HepG2 (cell line): ENCODE measurements around the gene DDC. TPM values are rescaled to one million over a fixed set of nuclear protein-coding genes. Genes with fewer than 3 reads are reported as not detected.

Experiments
- ARHGAP35 ChIP-seq: sonication (generic); formaldehyde crosslinking; IDR thresholded peaks from 2 replicates; pipeline ENCODE4 v1.9.0; 2022; ENCODE audit warnings: mild to moderate bottlenecking, inconsistent platforms, moderate library complexity, missing genetic modification reagents, borderline replicate concordance
- ATF3 ChIP-seq: sonication (generic); formaldehyde crosslinking; IDR thresholded peaks from 2 replicates; pipeline ENCODE4 v1.4.0; 2020; ENCODE audit warnings: missing genetic modification reagents
- BORCS8-MEF2B ChIP-seq: sonication (generic); formaldehyde crosslinking; IDR thresholded peaks from 2 replicates; pipeline ENCODE4 v1.8.0; 2022; ENCODE audit warnings: mild to moderate bottlenecking, missing genetic modification reagents
- ETS1 ChIP-seq: sonication (generic); formaldehyde crosslinking; IDR thresholded peaks from 2 replicates; pipeline ENCODE4 v1.4.0; 2020; ENCODE audit warnings: missing genetic modification reagents
- HCFC1 ChIP-seq: fragments of 150-350 bp; IDR thresholded peaks from 2 replicates; pipeline ENCODE4 v1.6.1; 2014; ENCODE audit warnings: low read depth, low read length
- HMG20A ChIP-seq: IDR thresholded peaks from 2 replicates; pipeline ENCODE4 v1.6.1; 2016; ENCODE audit warnings: borderline replicate concordance
- HMGXB4 ChIP-seq, 2 experiments: sonication (generic) in 1 of 2; formaldehyde crosslinking in 1 of 2; IDR thresholded peaks; 2 replicates each; pipeline versions ENCODE4 v1.4.0 to v1.6.1; 2018 to 2020; ENCODE audit warnings: missing genetic modification reagents in 2 of 2, borderline replicate concordance in 1 of 2, low read depth in 1 of 2, mild to moderate bottlenecking in 1 of 2, missing biosample characterization in 1 of 2
- IRX3 ChIP-seq: sonication (generic); formaldehyde crosslinking; IDR thresholded peaks from 2 replicates; pipeline ENCODE4 v1.8.1; 2023; ENCODE audit warnings: mild to moderate bottlenecking, low read depth, missing genetic modification reagents, borderline replicate concordance
- KMT2A ChIP-seq: sonication (generic); formaldehyde crosslinking; IDR thresholded peaks from 2 replicates; pipeline ENCODE4 v1.4.0; 2020; ENCODE audit warnings: missing genetic modification reagents
- NRL ChIP-seq: sonication (generic); formaldehyde crosslinking; IDR thresholded peaks from 2 replicates; pipeline ENCODE4 v1.5.0; 2020; ENCODE audit warnings: missing genetic modification reagents, mild to moderate bottlenecking, moderate library complexity, borderline replicate concordance
- RARA ChIP-seq: IDR thresholded peaks from 2 replicates; pipeline ENCODE4 v1.6.1; 2016; ENCODE audit warnings: missing genetic modification reagents, missing compliant biosample characterization
- SKI ChIP-seq: fragments of 450-650 bp; IDR thresholded peaks from one replicate; pipeline ENCODE4 v1.6.1; 2018; ENCODE audit warnings: mild to moderate bottlenecking; ENCODE audit not compliant: partially characterized antibody
- SOX5 ChIP-seq: IDR thresholded peaks from 2 replicates; pipeline ENCODE4 v1.6.1; 2016; ENCODE audit warnings: borderline replicate concordance
- TAF1 ChIP-seq: sonication (generic); formaldehyde crosslinking; IDR thresholded peaks from 2 replicates; pipeline ENCODE4 v1.4.0; 2020; ENCODE audit warnings: missing genetic modification reagents
- THAP11 ChIP-seq: IDR thresholded peaks from 2 replicates; pipeline ENCODE4 v1.6.1; 2016; ENCODE audit warnings: missing biosample characterization, missing genetic modification reagents
- ZNF20 ChIP-seq: sonication (generic); formaldehyde crosslinking; IDR thresholded peaks from 2 replicates; pipeline ENCODE4 v1.4.0; 2020; ENCODE audit warnings: mild to moderate bottlenecking, moderate library complexity, missing genetic modification reagents
- ZNF256 ChIP-seq: sonication (generic); formaldehyde crosslinking; conservative IDR thresholded peaks from 2 replicates; pipeline ENCODE4 v1.4.0; 2020; ENCODE audit warnings: missing genetic modification reagents
- ZNF264 ChIP-seq: sonication (generic); formaldehyde crosslinking; IDR thresholded peaks from 2 replicates; pipeline ENCODE4 v1.4.0; 2020; ENCODE audit warnings: missing genetic modification reagents
- ZNF432 ChIP-seq: sonication (generic); formaldehyde crosslinking; IDR thresholded peaks from 2 replicates; pipeline ENCODE4 v1.5.0; 2020; ENCODE audit warnings: missing genetic modification reagents, mild to moderate bottlenecking, borderline replicate concordance
- ZNF446 ChIP-seq: sonication (generic); formaldehyde crosslinking; IDR thresholded peaks from 2 replicates; pipeline ENCODE4 v1.5.0; 2020; ENCODE audit warnings: mild to moderate bottlenecking, missing genetic modification reagents
- ZNF563 ChIP-seq: sonication (generic); formaldehyde crosslinking; IDR thresholded peaks from 2 replicates; pipeline ENCODE4 v1.8.0; 2022; ENCODE audit warnings: mild to moderate bottlenecking, moderate library complexity, missing genetic modification reagents
- ZNF616 ChIP-seq: sonication (generic); formaldehyde crosslinking; IDR thresholded peaks from 2 replicates; pipeline ENCODE4 v1.5.0; 2020; ENCODE audit warnings: low read depth, mild to moderate bottlenecking, missing genetic modification reagents
- ZSCAN25 ChIP-seq: sonication (generic); formaldehyde crosslinking; IDR thresholded peaks from 2 replicates; pipeline ENCODE4 v1.8.0; 2022; ENCODE audit warnings: mild to moderate bottlenecking, missing genetic modification reagents
- polyA plus RNA-seq, 8 experiments: library from polyadenylated mRNA; depleted of rRNA in 3 of 8; stranded (reverse) in 7 of 8; unstranded in 1 of 8; fragments of >200 nt; fragmentation: Illumina TruSeq in 4 of 8; extraction: Trizol in 4 of 8; gene quantifications; 2 replicates each; pipeline versions ENCODE4 v1.2.1 to v1.2.3, GENCODE V29; 2011 to 2016; ENCODE audit warnings: low read depth in 4 of 8, missing spikeins in 1 of 8, mixed read lengths in 1 of 8; ENCODE audit not compliant: insufficient read depth in 1 of 8
- total RNA-seq, 5 experiments: library from RNA; depleted of rRNA; stranded (reverse); fragments of >200 nt; fragmentation: Illumina TruSeq; extraction: Trizol; gene quantifications; 2 replicates each; pipeline ENCODE4 v1.2.3, GENCODE V29; 2016; ENCODE audit warnings: low read depth in 1 of 5
- TF ChIP-seq, protein P1 (sequence below): sonication (generic); formaldehyde crosslinking; IDR thresholded peaks from 2 replicates; pipeline ENCODE4 v1.5.1; 2020; ENCODE audit warnings: missing genetic modification reagents, mild to moderate bottlenecking, borderline replicate concordance
- TF ChIP-seq, protein P2 (sequence below): IDR thresholded peaks from 2 replicates; pipeline ENCODE4 v1.6.1; 2018; ENCODE audit warnings: missing genetic modification reagents

The DDC gene
- total and polyA plus RNA-seq, 2 of the 13 experiments (the other 11 are each of a cell fraction or from before 2014, with no cell fraction given): 11.7 to 93.3 TPM

- TF ChIP-seq ETS1: no peak
- peak; percentile 41; the same call in 1 of the 2 replicates for TF ChIP-seq ZSCAN25 (CRISPR knock-in tag)
- no peak for TF ChIP-seq TAF1
- TF ChIP-seq SOX5 (CRISPR knock-in tag): peak; percentile 60; the same call in 1 of the 2 replicates
- TF ChIP-seq, protein P1, sequence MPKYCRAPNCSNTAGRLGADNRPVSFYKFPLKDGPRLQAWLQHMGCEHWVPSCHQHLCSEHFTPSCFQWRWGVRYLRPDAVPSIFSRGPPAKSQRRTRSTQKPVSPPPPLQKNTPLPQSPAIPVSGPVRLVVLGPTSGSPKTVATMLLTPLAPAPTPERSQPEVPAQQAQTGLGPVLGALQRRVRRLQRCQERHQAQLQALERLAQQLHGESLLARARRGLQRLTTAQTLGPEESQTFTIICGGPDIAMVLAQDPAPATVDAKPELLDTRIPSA (CRISPR knock-in tag): no peak
- peak; percentile 73 for TF ChIP-seq RARA (CRISPR knock-in tag)
- TF ChIP-seq NRL (CRISPR knock-in tag): no peak
- TF ChIP-seq ZNF616: no peak
- no peak for TF ChIP-seq ZNF256 (CRISPR knock-in tag)
- TF ChIP-seq HMG20A (CRISPR knock-in tag): 0 out of 2 replicates have a peak, but pooled peaks have one; percentile 15
- no peak for TF ChIP-seq ZNF563 (CRISPR knock-in tag)
- no peak for TF ChIP-seq SKI
- 0 out of 4 replicates have a peak, but pooled peaks of 1 of the 2 experiments have one; percentile 28 for TF ChIP-seq HMGXB4 (CRISPR knock-in tag; IDR thresholded peaks at IDR 0.05; ENCODE audit: borderline replicate concordance in 1 of 2, low read depth in 1 of 2)
- no peak for TF ChIP-seq ZNF264 (CRISPR knock-in tag)
- peak; percentile 42; the same call in 1 of the 2 replicates for TF ChIP-seq KMT2A
- TF ChIP-seq ARHGAP35 (CRISPR knock-in tag): no peak
- TF ChIP-seq ZNF446 (CRISPR knock-in tag): no peak
- peak; percentile 14; the same call in 1 of the 2 replicates for TF ChIP-seq THAP11 (CRISPR knock-in tag)
- no peak for TF ChIP-seq IRX3 (CRISPR knock-in tag)
- 0 out of 2 replicates have a peak, but pooled peaks have one; percentile 24 for TF ChIP-seq BORCS8-MEF2B (CRISPR knock-in tag)
- no peak for TF ChIP-seq HCFC1
- peak; percentile 35; the same call in 1 of the 2 replicates for TF ChIP-seq ATF3 (CRISPR knock-in tag)
- TF ChIP-seq ZNF432: no peak
- TF ChIP-seq ZNF20 (CRISPR knock-in tag): no peak
- TF ChIP-seq, protein P2, sequence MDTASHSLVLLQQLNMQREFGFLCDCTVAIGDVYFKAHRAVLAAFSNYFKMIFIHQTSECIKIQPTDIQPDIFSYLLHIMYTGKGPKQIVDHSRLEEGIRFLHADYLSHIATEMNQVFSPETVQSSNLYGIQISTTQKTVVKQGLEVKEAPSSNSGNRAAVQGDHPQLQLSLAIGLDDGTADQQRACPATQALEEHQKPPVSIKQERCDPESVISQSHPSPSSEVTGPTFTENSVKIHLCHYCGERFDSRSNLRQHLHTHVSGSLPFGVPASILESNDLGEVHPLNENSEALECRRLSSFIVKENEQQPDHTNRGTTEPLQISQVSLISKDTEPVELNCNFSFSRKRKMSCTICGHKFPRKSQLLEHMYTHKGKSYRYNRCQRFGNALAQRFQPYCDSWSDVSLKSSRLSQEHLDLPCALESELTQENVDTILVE (CRISPR knock-in tag): no peak
These were observed 26.6 kb upstream of the DDC start (continued) for GRCh38 chr7:50591480-50592438.
